ENCODE data around the gene ST3GAL6. TPM values are rescaled to one million over a fixed set of nuclear protein-coding genes. Genes with fewer than 3 reads are reported as not detected.

Gene ST3GAL6
- total RNA-seq, 1 experiment from 2014 or later, result 67.2 TPM

- ChIA-PET CTCF (no interaction called here), POLR2A (no interaction called here)
- Histone ChIP-seq H3K4me1 (peaks cover 5% of the 10 kb centered on the region; the same call in 1 of the 2 replicates), H3K36me3 (ENCODE audit: control insufficient read depth, insufficient read depth, low read length) (no peaks in the 10 kb centered on the region), H3K27me3 (replicated peaks; ENCODE audit: control insufficient read depth, insufficient read depth, low read length) (no peaks in the 10 kb centered on the region), H3K9me3 (no peaks in the 10 kb centered on the region), H3K4me3 (ENCODE audit: low read depth, low read length) (no peak overlapping the region)
- no peak for TF ChIP-seq CTCF (IDR thresholded peaks at IDR 0.05; ENCODE audit: insufficient read depth in 1 of 2, low read depth in 1 of 2, low read length in 1 of 2, severe bottlenecking in 1 of 2, unreplicated experiment in 1 of 2)
- intact Hi-C loops (cut with micrococcal nuclease; ENCODE audit: unreplicated experiment), result no loop called here
- Mint-ChIP-seq H3K27ac (ENCODE audit: unreplicated experiment) (no peak overlapping the region), H3K36me3 (ENCODE audit: insufficient read depth, unreplicated experiment) (no peaks in the 10 kb centered on the region), H3K4me1 (ENCODE audit: low read depth, unreplicated experiment) (no peaks in the 10 kb centered on the region), H3K9me3 (ENCODE audit: unreplicated experiment) (no peaks in the 10 kb centered on the region), H3K4me3 (ENCODE audit: unreplicated experiment) (no peak overlapping the region), H3K27me3 (ENCODE audit: insufficient read depth, unreplicated experiment) (no peaks in the 10 kb centered on the region)
- no peak for DNase-seq
- no TSS peak for BruUV-seq (replicated peaks)
Observed at GRCh38 chr3:98718730-98719129, 44.4 kb upstream of the ST3GAL6 start.

- POLR2A ChIA-PET, result no interaction called here
- no TSS peak for BruUV-seq (replicated peaks)
- H3K27me3 Mint-ChIP-seq (ENCODE audit: insufficient read depth, unreplicated experiment), result no peaks in the 10 kb centered on the region
- no peaks in the 10 kb centered on the region for H3K9me3 ChIP-seq
- H3K4me1 ChIP-seq, result peaks cover 5% of the 10 kb centered on the region; the same call in 1 of the 2 replicates
- no peak for DNase-seq
- no peaks in the 10 kb centered on the region for H3K27me3 ChIP-seq (replicated peaks; ENCODE audit: control insufficient read depth, insufficient read depth, low read length)
- CTCF ChIA-PET, result no interaction called here
- no peaks in the 10 kb centered on the region for H3K4me1 Mint-ChIP-seq (ENCODE audit: low read depth, unreplicated experiment)
- H3K27ac Mint-ChIP-seq (ENCODE audit: unreplicated experiment), result no peak overlapping the region
- H3K36me3 Mint-ChIP-seq (ENCODE audit: insufficient read depth, unreplicated experiment), result no peaks in the 10 kb centered on the region
- intact Hi-C loops (cut with micrococcal nuclease; ENCODE audit: unreplicated experiment), result loop anchor here (10.0 kb wide), 1 partner anchor 273 kb away; no protein-coding TSS in a partner anchor
- H3K4me3 Mint-ChIP-seq (ENCODE audit: unreplicated experiment), result no peak overlapping the region
- no peak overlapping the region for H3K4me3 ChIP-seq (ENCODE audit: low read depth, low read length)
- H3K36me3 ChIP-seq (ENCODE audit: control insufficient read depth, insufficient read depth, low read length), result no peaks in the 10 kb centered on the region
- no peaks in the 10 kb centered on the region for H3K9me3 Mint-ChIP-seq (ENCODE audit: unreplicated experiment)
- no peak for TF ChIP-seq CTCF (IDR thresholded peaks at IDR 0.05; ENCODE audit: insufficient read depth in 1 of 2, low read depth in 1 of 2, low read length in 1 of 2, severe bottlenecking in 1 of 2, unreplicated experiment in 1 of 2)
Observed at GRCh38 chr3:98721776-98722175, 41.4 kb upstream of the ST3GAL6 start.

- POLR2A ChIA-PET, result no interaction called here
Observed at GRCh38 chr3:98722389-98722788, 40.8 kb upstream of the ST3GAL6 start.

More at GRCh38 chr3:98722389-98722788, 40.8 kb upstream of the ST3GAL6 start:
- no peak for TF ChIP-seq CTCF (IDR thresholded peaks at IDR 0.05; ENCODE audit: insufficient read depth in 1 of 2, low read depth in 1 of 2, low read length in 1 of 2, severe bottlenecking in 1 of 2, unreplicated experiment in 1 of 2)
- no peaks in the 10 kb centered on the region for H3K27me3 ChIP-seq (replicated peaks; ENCODE audit: control insufficient read depth, insufficient read depth, low read length)
- CTCF ChIA-PET, result no interaction called here
- BruUV-seq (replicated peaks), result no TSS peak
- no peak overlapping the region for H3K4me3 Mint-ChIP-seq (ENCODE audit: unreplicated experiment)
- no peak overlapping the region for H3K27ac Mint-ChIP-seq (ENCODE audit: unreplicated experiment)
- no peaks in the 10 kb centered on the region for H3K9me3 Mint-ChIP-seq (ENCODE audit: unreplicated experiment)
- H3K4me3 ChIP-seq (ENCODE audit: low read depth, low read length), result no peak overlapping the region
- H3K36me3 Mint-ChIP-seq (ENCODE audit: insufficient read depth, unreplicated experiment), result no peaks in the 10 kb centered on the region
- H3K4me1 Mint-ChIP-seq (ENCODE audit: low read depth, unreplicated experiment), result no peaks in the 10 kb centered on the region
- no peak for DNase-seq
- peaks cover 5% of the 10 kb centered on the region; the same call in 1 of the 2 replicates for H3K4me1 ChIP-seq
- H3K36me3 ChIP-seq (ENCODE audit: control insufficient read depth, insufficient read depth, low read length), result no peaks in the 10 kb centered on the region
- no peaks in the 10 kb centered on the region for H3K27me3 Mint-ChIP-seq (ENCODE audit: insufficient read depth, unreplicated experiment)
- intact Hi-C loops (cut with micrococcal nuclease; ENCODE audit: unreplicated experiment), result loop anchor here (10.0 kb wide), 1 partner anchor 272 kb away; no protein-coding TSS in a partner anchor
- H3K9me3 ChIP-seq, result no peaks in the 10 kb centered on the region

Data from Caco-2 (cell line).